HG02571 (cell line): Measurements from ENCODE around the gene SNTB2.
"Not testable (repeated sequence)": the region's sequence is repeated elsewhere in the genome, so short reads cannot be mapped to it uniquely, and the experiment has no call there.

Source experiments
- ATAC-seq: cut with Tn5 transposase; IDR thresholded peaks from one replicate; pipeline ENCODE4 v1.9.1; 2021; ENCODE audit warnings: mild to moderate bottlenecking, moderate library complexity; ENCODE audit not compliant: unreplicated experiment

SNTB2 gene

GRCh38 chr16:69283851-69284250 lies 96.9 kb downstream of the SNTB2 start:
- no peak for ATAC-seq

GRCh38 chr16:69285240-69285639 lies 98.3 kb downstream of the SNTB2 start:
- ATAC-seq = no peak

GRCh38 chr16:69286941-69287713 lies 100.2 kb downstream of the SNTB2 start:
- ATAC-seq = no peak

GRCh38 chr16:69291657-69292056 lies 104.7 kb downstream of the SNTB2 start:
- ATAC-seq = not testable (repeated sequence)

- no peak for ATAC-seq
Observed at GRCh38 chr16:69293401-69293800, 106.4 kb downstream of the SNTB2 start.

GRCh38 chr16:69294051-69294450 lies 107.1 kb downstream of the SNTB2 start:
- no peak for ATAC-seq

GRCh38 chr16:69296771-69297170 lies 109.8 kb downstream of the SNTB2 start:
- not testable (repeated sequence) for ATAC-seq

- ATAC-seq = no peak
Observed at GRCh38 chr16:69298261-69298660, 111.3 kb downstream of the SNTB2 start.

- ATAC-seq = no peak
Observed at GRCh38 chr16:69301187-69301586, 114.2 kb downstream of the SNTB2 start.

- ATAC-seq = no peak
Observed at GRCh38 chr16:69301861-69302260, 114.9 kb downstream of the SNTB2 start.

- ATAC-seq = no peak
Observed at GRCh38 chr16:69302301-69302700, 115.3 kb downstream of the SNTB2 start.

GRCh38 chr16:69306031-69306430 lies 119.1 kb downstream of the SNTB2 start:
- ATAC-seq = no peak

- no peak for ATAC-seq
Observed at GRCh38 chr16:69307091-69307490, 120.1 kb downstream of the SNTB2 start.

GRCh38 chr16:69307856-69308255 lies 120.9 kb downstream of the SNTB2 start:
- no peak for ATAC-seq

- no peak for ATAC-seq
Observed at GRCh38 chr16:69309316-69309715, 122.4 kb downstream of the SNTB2 start.

GRCh38 chr16:69310653-69311532 lies 123.9 kb downstream of the SNTB2 start, which contains the start of gene VPS4A:
Gene VPS4A (plus strand): TSS chr16:69311350. CDS start chr16:69311512, 162 bp downstream.
- ATAC-seq = peak; percentile 91

- peak; percentile 39 for ATAC-seq
Observed at GRCh38 chr16:69311533-69312387, 124.8 kb downstream of the SNTB2 start.

GRCh38 chr16:69313469-69313868 lies 126.5 kb downstream of the SNTB2 start:
- ATAC-seq = no peak

- ATAC-seq = no peak
Observed at GRCh38 chr16:69314534-69314933, 127.6 kb downstream of the SNTB2 start.

- ATAC-seq = no peak
Observed at GRCh38 chr16:69315486-69316311, 128.7 kb downstream of the SNTB2 start.
